ENCODE measurements around the gene RETNLB. TPM values are rescaled to one million over a fixed set of nuclear protein-coding genes. Genes with fewer than 3 reads are reported as not detected.

The RETNLB gene
- total RNA-seq, 4 donors from 2014 or later: not detected

DNA sequence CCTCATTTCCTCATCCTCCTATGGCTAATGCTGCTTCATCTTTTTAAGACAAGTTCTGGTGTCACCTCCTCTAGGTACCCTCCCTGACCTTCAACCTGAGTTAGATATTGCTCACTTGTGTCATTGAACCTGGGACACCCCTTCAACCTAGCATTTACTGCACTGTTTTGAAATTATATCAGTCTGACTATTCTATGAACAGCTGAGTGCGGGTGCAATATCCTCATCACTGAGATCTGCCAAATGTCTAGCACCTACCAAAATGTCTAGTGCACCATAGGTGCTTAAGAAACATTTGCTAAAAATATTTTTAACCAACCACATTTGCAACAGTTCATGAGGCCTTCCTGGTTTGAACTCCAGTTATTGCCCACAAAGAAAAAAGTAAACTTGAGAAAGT, 34.5 kb downstream of the RETNLB start:
- intact Hi-C loops (cut with DNase I; ENCODE audit: low total_unique reads) (no loop called here), in situ Hi-C loops (cut with MboI; ENCODE audit: low sequenced_read_pairs in 4 of 4) (no loop called here)
- DNase-seq (no peak), ATAC-seq (no peak)
- no peaks in the 10 kb centered on the region for H3K36me3 ChIP-seq
- TF ChIP-seq POLR2A (IDR thresholded peaks at IDR 0.05) (no peak), CTCF (IDR thresholded peaks at IDR 0.05 in 4 of 5, conservative IDR thresholded peaks at IDR 0.05 in 1 of 5) (no peak)
- H3K4me3 ChIP-seq: no peak overlapping the region
- no peaks in the 10 kb centered on the region for H3K4me1 ChIP-seq
- no peak overlapping the region for H3K27ac ChIP-seq
- no peaks in the 10 kb centered on the region for H3K27me3 ChIP-seq
- no peaks in the 10 kb centered on the region for H3K9me3 ChIP-seq

DNA sequence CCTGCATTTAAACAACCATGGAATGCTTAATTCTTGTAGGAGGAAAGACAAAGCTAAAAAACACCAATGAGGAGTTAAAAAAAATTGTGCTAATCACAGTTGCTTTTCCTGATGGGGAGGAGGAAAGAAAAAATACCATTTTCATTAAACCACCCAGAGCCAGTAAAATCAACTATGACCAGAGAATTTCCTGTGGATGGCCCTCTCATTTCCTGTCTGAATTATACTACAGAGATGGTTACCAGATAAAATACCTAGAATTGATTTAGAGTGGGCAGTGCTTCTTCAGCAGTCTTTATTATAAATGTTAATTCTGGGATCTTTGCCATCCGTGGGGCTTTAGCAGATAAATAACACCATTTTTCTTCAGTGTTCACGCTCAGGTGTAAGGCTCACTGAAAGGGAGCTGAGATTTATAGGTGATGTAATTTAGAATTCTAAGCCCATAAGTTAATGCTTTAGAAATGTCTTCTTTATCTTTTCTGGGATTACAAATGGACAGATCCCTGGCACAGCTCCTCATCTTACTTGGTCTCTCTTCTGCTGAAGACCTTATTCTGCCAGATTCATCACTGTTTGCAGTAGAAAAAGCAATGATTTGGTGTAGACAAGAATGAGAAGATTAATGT, 37.9 kb downstream of the RETNLB start:
- intact Hi-C loops (cut with DNase I; ENCODE audit: low total_unique reads): no loop called here
- DNase-seq (no peak), ATAC-seq (no peak)
- Histone ChIP-seq H3K4me3 (no peak overlapping the region), H3K27ac (no peak overlapping the region), H3K9me3 (no peaks in the 10 kb centered on the region), H3K4me1 (no peaks in the 10 kb centered on the region), H3K36me3 (no peaks in the 10 kb centered on the region), H3K27me3 (no peaks in the 10 kb centered on the region)
- no peak for TF ChIP-seq CTCF (IDR thresholded peaks at IDR 0.05 in 4 of 5, conservative IDR thresholded peaks at IDR 0.05 in 1 of 5)
- no peak for TF ChIP-seq POLR2A (IDR thresholded peaks at IDR 0.05)
- in situ Hi-C loops (cut with MboI; ENCODE audit: low sequenced_read_pairs in 4 of 4): no loop called here

GRCh38 chr3:108718454-108718853, 38.8 kb downstream of the RETNLB start:
- ATAC-seq: no peak
- Histone ChIP-seq H3K4me3 (no peak overlapping the region), H3K36me3 (no peaks in the 10 kb centered on the region), H3K27ac (no peak overlapping the region), H3K27me3 (no peaks in the 10 kb centered on the region), H3K4me1 (no peaks in the 10 kb centered on the region), H3K9me3 (no peaks in the 10 kb centered on the region)
- TF ChIP-seq CTCF (IDR thresholded peaks at IDR 0.05 in 4 of 5, conservative IDR thresholded peaks at IDR 0.05 in 1 of 5) (no peak), POLR2A (IDR thresholded peaks at IDR 0.05) (no peak)
- intact Hi-C loops (cut with DNase I; ENCODE audit: low total_unique reads): no loop called here
- in situ Hi-C loops (cut with MboI; ENCODE audit: low sequenced_read_pairs in 4 of 4): no loop called here
- DNase-seq: no peak

GRCh38 chr3:108713816-108714215, 43.4 kb downstream of the RETNLB start:
- H3K4me3 ChIP-seq: no peak overlapping the region
- intact Hi-C loops (cut with DNase I; ENCODE audit: low total_unique reads) (no loop called here), in situ Hi-C loops (cut with MboI; ENCODE audit: low sequenced_read_pairs in 4 of 4) (no loop called here)
- ATAC-seq (no peak), DNase-seq (no peak)
- H3K9me3 ChIP-seq: no peaks in the 10 kb centered on the region
- H3K27ac ChIP-seq: no peak overlapping the region
- TF ChIP-seq POLR2A (IDR thresholded peaks at IDR 0.05) (no peak), CTCF (IDR thresholded peaks at IDR 0.05 in 4 of 5, conservative IDR thresholded peaks at IDR 0.05 in 1 of 5) (no peak)
- no peaks in the 10 kb centered on the region for H3K27me3 ChIP-seq
- H3K4me1 ChIP-seq: no peaks in the 10 kb centered on the region
- no peaks in the 10 kb centered on the region for H3K36me3 ChIP-seq

- H3K27ac ChIP-seq: no peak overlapping the region
- intact Hi-C loops (cut with DNase I; ENCODE audit: low total_unique reads) (no loop called here), in situ Hi-C loops (cut with MboI; ENCODE audit: low sequenced_read_pairs in 4 of 4) (no loop called here)
- DNase-seq (no peak), ATAC-seq (no peak)
- H3K9me3 ChIP-seq: no peaks in the 10 kb centered on the region
- H3K4me1 ChIP-seq: no peaks in the 10 kb centered on the region
- TF ChIP-seq CTCF (IDR thresholded peaks at IDR 0.05 in 4 of 5, conservative IDR thresholded peaks at IDR 0.05 in 1 of 5) (no peak), POLR2A (IDR thresholded peaks at IDR 0.05) (no peak)
- H3K36me3 ChIP-seq: no peaks in the 10 kb centered on the region
- H3K27me3 ChIP-seq: no peaks in the 10 kb centered on the region
- no peak overlapping the region for H3K4me3 ChIP-seq
Observed at GRCh38 chr3:108713009-108713516, 44.1 kb downstream of the RETNLB start.
